COLO668 (cell line): Measurements from ENCODE around the gene ZFP64.
"Not testable (repeated sequence)": the region's sequence is repeated elsewhere in the genome, so short reads cannot be mapped to it uniquely, and the experiment has no call there.

Experiments
- DNase-seq: peaks from one replicate; lab custom pipeline; 2025; ENCODE audit not compliant: unreplicated experiment; lab: John Stamatoyannopoulos, UW

The ZFP64 gene

DNA sequence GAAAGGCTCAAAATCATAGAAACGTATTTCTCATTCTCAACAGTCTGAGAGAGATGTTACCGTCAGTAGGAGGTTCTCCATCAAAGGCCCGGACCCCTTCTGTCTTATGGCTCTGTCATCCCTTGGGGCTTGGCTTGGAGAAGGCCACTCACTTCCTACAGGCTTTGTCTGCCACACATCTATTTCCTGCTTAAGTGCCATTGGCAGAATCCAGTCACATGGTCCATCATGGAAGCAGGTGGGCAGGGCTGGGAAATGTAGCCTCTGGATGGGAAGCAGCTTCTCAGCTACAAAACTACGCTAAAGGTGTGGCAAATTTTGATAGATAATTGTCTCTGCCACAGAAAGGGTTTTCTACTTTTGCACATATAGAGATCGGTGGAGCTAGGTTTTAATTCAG lies 12.6 kb upstream of the ZFP64 start:
- no peak for DNase-seq

- peak; percentile 42 for DNase-seq
Observed at GRCh38 chr20:52201395-52201794, 9.8 kb upstream of the ZFP64 start.

GRCh38 chr20:52200870-52201269 lies 9.3 kb upstream of the ZFP64 start:
- peak; percentile 22 for DNase-seq

- no peak for DNase-seq
Observed at GRCh38 chr20:52196845-52197244, 5.3 kb upstream of the ZFP64 start.

DNA sequence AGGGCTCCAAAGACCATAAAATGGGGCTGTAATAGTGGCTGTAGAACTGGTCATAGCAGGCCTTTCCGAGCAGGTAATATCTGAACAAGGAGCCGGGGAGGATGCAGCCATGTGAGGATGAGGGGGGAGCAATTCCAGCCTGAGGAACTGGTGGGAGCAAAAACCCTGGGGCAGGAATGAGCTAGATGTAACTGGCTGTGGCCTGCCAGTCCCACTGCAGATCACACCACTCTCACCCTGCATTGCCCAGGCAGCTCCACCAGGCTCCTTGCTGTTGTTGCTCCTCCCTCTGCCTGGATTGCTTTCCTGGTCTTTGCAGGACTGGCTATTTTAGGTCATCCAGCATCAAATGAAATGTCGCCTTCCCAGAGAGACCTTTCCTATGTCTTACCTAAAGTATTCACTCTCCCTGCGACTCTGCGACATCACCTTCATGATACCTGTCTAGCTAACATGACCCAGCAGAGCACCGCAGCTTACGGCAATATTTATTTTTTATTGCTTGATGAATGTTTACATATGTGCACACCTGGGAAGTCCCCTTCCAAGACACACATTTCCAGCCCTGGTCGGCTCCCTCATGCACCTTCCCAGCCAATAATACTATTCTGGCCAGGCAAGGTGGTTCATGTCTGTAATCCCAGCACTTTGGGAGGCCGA lies 2.4 kb upstream of the ZFP64 start:
- DNase-seq, result peak; percentile 39

- peak; percentile 57 for DNase-seq
Observed at GRCh38 chr20:52193133-52193532, 1.6 kb upstream of the ZFP64 start.

GRCh38 chr20:52192719-52193007 lies 1.1 kb upstream of the ZFP64 start:
- not testable (repeated sequence) for DNase-seq

GRCh38 chr20:52191916-52192718 lies 538 bp upstream of the ZFP64 start:
- peak; percentile 76 for DNase-seq

DNA sequence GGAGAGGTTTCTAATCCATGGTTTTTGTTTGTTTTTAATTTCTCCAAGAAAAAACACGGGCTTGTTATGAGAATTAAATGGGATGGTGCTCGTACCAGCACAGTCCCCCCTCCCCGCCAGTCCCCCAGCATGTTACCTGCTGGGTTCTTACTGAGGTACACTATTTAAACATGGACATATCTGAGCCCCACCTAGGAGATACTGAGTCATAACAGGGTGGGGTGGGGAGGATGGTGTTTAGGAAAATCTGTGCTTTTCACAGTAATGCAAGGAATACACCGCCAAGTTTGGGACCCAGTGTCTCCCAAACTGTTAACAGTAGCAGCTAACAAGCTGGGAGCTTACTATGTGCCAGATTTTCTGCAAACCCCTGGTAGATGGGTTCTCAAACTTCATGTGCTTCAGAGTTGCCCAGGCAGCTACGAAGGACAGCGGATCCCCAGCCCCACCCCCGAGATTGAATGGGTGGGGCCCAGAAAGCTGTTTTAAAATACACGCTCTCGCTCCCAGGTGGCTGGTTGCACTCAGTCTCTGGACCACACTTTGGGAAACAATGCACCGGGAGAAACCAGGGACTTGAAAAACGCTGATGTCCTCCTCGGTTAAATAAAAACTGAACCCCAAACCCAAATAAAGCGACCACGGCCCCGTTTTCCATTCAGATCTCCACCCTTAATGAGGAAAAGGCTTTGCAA lies 995 bp downstream of the ZFP64 start:
- peak; percentile 51 for DNase-seq

DNA sequence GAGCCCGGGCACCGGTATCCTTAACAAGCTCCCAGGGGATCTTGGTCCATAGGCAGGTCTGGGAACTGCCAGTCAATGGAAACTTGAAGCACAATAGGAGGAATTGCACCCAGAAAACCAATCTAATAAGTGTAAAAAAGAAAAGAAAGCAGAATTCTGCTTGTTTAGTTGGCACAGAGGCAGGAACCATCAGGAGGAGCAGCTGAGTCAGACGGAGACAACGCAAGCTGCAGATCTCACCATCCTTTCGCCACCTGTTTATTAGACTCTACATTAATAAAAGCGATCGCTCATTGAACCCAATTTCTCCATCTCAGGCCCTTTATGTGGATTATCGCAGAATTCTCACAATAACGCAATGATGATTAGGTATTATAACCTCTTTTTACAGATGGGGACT lies 9.8 kb downstream of the ZFP64 start:
- DNase-seq, result no peak

DNA sequence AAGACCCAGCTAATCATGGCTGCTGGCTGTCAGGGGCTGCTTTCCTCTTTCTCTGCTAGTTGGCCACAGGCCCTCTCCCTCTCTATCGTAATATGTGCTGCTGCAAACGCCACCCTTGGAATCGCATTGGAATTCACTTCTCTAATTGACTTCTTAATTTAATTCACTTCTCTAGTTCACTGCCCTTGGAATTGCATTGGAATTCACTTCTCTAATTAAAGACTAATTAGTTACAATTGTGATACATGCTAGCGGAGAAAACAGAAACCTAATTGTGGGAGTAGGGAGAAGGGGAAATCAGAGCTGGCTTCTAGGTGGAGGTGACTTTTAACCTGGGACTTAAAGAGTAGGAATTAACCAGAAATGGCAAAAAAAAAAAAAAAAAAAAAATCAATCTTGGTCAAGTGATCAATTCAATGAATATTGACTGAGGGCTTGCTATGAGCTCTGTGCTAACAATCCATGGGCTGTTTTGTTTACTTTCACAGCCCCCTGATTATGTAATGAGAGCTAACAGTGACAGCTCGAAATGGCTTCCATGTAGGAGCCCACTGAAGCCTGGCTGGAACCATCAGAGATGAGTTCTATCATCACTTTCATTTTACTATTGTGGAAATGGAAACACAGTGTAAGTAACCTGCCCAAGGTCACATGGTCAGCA lies 11.3 kb downstream of the ZFP64 start:
- no peak for DNase-seq

DNA sequence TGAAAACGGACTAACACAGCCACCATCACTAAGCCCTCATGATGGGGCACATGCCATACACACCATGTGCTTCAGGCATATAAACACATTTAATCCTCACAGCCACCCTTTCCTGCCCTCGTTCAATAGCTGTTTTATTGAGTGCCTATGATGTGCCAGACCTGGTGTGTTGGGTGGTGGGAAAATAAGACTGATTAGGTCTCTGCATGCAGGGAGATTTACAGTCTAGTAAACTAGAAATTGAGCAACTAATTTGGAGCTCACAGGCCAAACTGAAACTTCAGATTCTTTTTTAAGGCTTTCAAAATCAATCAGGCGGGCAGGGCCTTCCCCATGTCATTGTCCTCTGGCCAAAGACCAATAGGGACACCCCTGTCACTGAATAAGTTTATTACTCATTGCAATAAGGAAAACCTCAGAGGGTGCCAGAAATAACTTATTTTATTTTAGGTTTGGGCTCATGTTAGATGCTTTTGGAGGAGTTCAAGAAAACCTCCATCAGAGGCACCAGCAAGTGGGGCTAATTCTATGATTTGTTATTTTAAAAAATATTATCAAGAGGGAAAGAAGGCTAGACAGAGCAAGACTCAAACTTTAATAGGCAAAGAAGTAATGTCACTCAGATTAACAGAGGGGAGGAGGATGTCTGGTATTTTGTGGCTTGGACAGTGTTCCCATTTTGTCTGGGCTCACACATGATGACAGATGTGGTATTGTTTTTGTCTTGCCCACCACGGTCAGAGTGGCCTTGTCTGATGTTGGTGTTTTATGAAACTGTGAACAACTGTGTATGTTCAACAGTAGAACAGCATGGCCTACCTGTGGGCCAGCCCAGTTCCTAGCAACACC lies 12.0 kb downstream of the ZFP64 start:
- no peak for DNase-seq

GRCh38 chr20:52178691-52179090 lies 12.9 kb downstream of the ZFP64 start:
- DNase-seq, result no peak

- DNase-seq, result no peak
Observed at GRCh38 chr20:52175840-52176239, 15.7 kb downstream of the ZFP64 start.

- DNase-seq, result no peak
Observed at GRCh38 chr20:52172392-52173047, 19.1 kb downstream of the ZFP64 start.

- DNase-seq, result no peak
Observed at GRCh38 chr20:52171025-52171424, 20.6 kb downstream of the ZFP64 start.

DNA sequence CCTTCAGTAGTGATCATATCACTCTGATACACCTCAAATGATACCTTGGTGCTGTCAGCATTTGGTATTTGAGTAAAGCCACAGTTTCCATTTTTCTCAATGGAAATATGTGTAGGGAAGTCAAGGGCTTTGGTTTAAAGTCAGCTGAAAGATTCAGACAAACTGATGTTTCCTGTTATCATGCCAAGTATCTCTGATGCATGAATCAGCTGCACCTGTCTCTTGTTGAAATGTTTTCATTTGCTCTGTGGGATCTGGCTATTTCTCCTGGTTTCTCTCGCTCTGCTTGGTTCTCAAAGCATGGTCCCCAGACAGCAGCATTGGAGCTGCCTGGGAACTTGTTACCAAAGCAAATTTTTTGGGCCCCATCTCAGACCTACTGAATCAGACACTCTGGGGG lies 23.5 kb downstream of the ZFP64 start:
- DNase-seq, result no peak

GRCh38 chr20:52167232-52167840 lies 24.2 kb downstream of the ZFP64 start:
- DNase-seq, result no peak

DNA sequence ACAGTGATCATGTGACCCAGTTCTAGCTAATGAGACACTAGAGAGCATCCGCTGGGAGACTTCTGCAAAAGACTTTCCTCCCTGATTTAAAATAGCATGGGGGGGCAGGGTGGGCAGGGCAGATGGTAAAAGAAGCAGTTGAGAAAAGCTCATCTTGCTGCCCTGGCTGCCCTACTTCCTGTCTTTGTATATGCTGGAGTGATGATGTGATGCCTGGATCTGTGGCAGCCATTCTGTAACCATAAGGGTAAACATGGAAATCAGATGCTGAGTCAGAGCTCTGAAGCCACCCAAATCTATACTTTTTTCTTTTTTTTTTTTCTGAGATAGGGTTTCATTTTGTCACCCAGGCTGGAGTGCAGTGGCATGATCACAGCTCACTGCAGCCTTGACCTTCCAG lies 25.4 kb downstream of the ZFP64 start:
- no peak for DNase-seq
